ENCODE measurements around the gene LIN7A.

GRCh38 chr12:80763874-80764273, 173.9 kb downstream of the LIN7A start:
- TF ChIP-seq, protein P1, sequence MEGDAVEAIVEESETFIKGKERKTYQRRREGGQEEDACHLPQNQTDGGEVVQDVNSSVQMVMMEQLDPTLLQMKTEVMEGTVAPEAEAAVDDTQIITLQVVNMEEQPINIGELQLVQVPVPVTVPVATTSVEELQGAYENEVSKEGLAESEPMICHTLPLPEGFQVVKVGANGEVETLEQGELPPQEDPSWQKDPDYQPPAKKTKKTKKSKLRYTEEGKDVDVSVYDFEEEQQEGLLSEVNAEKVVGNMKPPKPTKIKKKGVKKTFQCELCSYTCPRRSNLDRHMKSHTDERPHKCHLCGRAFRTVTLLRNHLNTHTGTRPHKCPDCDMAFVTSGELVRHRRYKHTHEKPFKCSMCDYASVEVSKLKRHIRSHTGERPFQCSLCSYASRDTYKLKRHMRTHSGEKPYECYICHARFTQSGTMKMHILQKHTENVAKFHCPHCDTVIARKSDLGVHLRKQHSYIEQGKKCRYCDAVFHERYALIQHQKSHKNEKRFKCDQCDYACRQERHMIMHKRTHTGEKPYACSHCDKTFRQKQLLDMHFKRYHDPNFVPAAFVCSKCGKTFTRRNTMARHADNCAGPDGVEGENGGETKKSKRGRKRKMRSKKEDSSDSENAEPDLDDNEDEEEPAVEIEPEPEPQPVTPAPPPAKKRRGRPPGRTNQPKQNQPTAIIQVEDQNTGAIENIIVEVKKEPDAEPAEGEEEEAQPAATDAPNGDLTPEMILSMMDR (IDR thresholded peaks at IDR 0.05) = peak; percentile 58; the same call in 1 of the 2 replicates
- TF ChIP-seq POLR2AphosphoS5 (IDR thresholded peaks at IDR 0.05; ENCODE audit: low read depth, low read length) (no peak), SIN3A (IDR thresholded peaks at IDR 0.05; ENCODE audit: borderline replicate concordance, insufficient read depth, low read depth, low read length) (no peak), TCF7L2 (IDR thresholded peaks at IDR 0.05; ENCODE audit: low read depth, low read length) (no peak)
- TF ChIP-seq, protein P2, sequence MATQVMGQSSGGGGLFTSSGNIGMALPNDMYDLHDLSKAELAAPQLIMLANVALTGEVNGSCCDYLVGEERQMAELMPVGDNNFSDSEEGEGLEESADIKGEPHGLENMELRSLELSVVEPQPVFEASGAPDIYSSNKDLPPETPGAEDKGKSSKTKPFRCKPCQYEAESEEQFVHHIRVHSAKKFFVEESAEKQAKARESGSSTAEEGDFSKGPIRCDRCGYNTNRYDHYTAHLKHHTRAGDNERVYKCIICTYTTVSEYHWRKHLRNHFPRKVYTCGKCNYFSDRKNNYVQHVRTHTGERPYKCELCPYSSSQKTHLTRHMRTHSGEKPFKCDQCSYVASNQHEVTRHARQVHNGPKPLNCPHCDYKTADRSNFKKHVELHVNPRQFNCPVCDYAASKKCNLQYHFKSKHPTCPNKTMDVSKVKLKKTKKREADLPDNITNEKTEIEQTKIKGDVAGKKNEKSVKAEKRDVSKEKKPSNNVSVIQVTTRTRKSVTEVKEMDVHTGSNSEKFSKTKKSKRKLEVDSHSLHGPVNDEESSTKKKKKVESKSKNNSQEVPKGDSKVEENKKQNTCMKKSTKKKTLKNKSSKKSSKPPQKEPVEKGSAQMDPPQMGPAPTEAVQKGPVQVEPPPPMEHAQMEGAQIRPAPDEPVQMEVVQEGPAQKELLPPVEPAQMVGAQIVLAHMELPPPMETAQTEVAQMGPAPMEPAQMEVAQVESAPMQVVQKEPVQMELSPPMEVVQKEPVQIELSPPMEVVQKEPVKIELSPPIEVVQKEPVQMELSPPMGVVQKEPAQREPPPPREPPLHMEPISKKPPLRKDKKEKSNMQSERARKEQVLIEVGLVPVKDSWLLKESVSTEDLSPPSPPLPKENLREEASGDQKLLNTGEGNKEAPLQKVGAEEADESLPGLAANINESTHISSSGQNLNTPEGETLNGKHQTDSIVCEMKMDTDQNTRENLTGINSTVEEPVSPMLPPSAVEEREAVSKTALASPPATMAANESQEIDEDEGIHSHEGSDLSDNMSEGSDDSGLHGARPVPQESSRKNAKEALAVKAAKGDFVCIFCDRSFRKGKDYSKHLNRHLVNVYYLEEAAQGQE (IDR thresholded peaks at IDR 0.05; ENCODE audit: insufficient read depth in 1 of 2, low read depth in 2 of 2, low read length in 1 of 2) = no peak

Data from Panc1 (cell line).